Epithelial cell of esophagus (primary cell): Measurements from ENCODE around the gene IQGAP2.

Experiments
- DNase-seq: peaks from one replicate; pipeline ENCODE4 v3.0.0; 2010; ENCODE audit warnings: low read depth
- H3K4me3 ChIP-seq: 2 replicates; pipeline ENCODE4 v1.5.1; 2011; ENCODE audit warnings: mild to moderate bottlenecking, low read length, control low read depth
- CTCF ChIP-seq: IDR thresholded peaks from 2 replicates; pipeline ENCODE4 v1.5.1; 2011; ENCODE audit warnings: low read depth, mild to moderate bottlenecking, low read length, control low read depth, inconsistent platforms; ENCODE audit not compliant: insufficient read depth; ENCODE audit errors: missing control alignments

The IQGAP2 gene

DNA sequence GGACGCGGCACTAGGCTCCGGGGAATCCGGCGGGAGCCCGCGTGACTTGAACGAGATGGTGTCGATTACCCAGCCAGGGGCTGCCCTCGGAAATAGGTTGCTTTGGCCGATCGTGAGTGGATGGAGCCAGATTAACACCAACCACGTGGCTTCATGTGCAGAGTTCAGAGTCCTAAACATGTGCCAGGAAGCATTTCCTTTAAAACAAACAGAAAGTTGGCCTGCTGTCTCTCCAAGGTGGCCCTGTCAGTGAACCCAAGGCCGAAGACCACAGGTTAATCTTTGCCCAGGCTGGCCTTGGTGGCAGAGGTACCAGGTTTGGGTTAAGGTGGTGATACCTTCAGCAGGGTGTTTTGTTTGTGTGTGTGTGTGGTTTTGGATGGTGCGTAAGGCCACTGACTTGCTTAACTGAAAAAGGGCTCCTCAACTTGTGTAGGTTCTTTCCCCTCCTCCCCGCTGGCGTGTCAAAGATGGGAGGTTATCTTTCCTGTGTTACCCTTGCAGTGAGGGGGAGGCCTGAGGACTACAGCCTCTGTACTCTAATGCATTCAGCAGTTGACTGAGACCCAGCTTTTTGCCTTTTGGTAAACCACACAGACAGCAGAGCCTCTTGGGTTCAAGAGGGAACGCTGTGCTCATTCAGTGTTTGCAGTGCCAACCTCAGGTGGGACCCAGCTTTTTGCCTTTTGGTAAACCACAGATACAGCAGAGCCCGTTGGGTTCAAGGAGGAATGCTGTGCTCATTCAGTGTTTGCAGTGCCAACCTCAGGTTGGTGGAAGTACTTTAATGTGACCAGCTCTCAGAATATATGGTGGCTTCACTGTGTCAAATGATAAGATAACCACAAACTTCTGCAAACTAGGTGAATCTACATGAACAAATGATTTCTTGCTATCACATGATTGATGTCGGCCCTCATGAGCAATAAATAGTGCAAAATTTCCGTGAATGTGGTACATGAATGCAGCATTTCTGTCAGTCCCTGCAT lies 1.4 kb downstream of the IQGAP2 start:
- no peak overlapping the region for H3K4me3 ChIP-seq
- DNase-seq: no peak
- no peak for TF ChIP-seq CTCF

GRCh38 chr5:76406014-76406413 lies 2.9 kb downstream of the IQGAP2 start:
- no peak for TF ChIP-seq CTCF
- H3K4me3 ChIP-seq: no peak overlapping the region
- DNase-seq: no peak

DNA sequence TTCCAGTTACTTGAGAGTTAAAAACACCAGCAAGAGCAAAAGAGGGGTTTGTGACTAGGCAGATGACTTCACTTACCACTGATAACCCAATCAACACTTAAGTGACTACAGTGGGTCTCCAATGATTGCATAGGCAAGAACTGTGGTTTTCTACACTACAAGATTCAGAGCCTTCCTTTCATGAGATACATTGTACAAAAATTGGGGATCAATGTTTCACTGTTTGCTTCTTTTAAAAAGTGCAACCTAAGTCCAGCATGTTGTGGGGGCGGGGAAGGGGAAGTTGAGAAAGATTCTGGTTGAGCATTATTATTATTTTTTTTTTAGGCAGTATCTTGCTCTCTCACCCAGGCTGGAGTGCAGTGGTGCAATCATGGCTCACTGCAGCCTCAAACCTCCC lies 3.6 kb downstream of the IQGAP2 start:
- no peak for DNase-seq
- H3K4me3 ChIP-seq: no peak overlapping the region
- no peak for TF ChIP-seq CTCF

DNA sequence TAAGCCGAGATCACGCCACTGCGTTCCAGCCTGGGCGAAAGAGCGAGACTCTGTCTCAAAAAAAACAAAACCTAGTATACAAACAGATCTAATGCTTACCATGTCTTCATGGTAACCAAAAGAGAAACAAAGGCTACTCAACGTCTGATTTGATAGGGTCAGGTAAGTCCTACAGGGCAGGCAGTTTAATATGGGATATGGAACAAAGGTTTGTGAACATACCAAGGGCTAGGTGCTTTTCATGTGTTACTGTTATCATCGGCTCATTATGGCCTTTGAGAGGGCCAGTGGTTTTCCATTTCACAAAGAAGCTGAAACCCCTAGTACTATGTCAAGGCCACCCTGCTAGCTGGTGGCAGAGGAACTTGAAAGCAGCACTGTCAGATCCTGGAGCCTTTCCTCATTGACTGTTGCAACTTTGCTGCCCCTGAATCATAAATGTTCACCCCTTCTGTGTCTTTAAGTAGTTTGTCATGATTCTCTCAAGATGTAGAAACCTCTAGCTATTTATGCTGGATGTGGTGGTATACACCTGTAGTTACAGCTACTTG lies 5.1 kb downstream of the IQGAP2 start:
- H3K4me3 ChIP-seq: no peak overlapping the region
- no peak for TF ChIP-seq CTCF
- no peak for DNase-seq

DNA sequence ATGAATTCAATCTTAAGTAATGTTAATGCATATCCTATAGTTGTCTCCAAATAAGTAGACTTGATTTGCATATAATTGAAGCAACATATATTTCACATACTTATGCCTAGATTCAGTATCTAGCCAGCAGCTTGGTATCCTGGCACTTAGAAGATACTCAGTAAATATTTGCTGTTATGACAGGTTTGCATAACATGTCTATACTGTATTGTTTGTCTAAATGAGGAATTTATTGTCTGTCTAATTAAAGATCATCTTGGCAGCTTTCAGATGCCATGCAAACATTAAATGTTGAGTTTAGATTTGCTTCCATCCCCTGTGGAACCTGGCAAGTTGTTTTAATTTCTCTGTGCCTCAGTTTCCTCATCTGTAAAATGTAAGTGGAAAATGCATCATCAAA lies 9.4 kb downstream of the IQGAP2 start:
- no peak for TF ChIP-seq CTCF
- H3K4me3 ChIP-seq: no peak overlapping the region
- DNase-seq: no peak

DNA sequence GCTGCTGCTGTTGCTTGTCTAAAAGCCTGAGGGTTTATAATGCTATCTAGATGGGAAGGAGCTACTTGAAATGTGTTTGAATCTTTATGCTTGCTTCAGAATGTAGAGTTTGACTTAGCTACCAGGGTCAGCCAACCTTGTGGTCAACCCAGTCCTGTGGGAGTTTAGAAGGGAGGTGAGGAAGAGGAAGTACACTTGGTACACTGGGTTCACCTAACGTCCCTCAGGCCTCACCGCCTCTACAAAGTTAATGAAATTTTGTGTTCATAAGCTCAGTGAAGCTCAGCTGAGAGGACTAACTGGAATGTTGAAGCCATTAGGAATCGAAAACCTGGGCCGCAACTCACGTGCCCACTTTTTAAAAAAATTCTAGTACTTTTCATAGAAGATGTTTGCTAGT lies 10.7 kb downstream of the IQGAP2 start:
- H3K4me3 ChIP-seq: no peak overlapping the region
- no peak for DNase-seq
- no peak for TF ChIP-seq CTCF

- TF ChIP-seq CTCF: no peak
- H3K4me3 ChIP-seq: no peak overlapping the region
- DNase-seq: no peak
Measured at GRCh38 chr5:76414788-76415187, 11.7 kb downstream of the IQGAP2 start.
